ENCODE measurements around the gene EPB41L5.

DNA sequence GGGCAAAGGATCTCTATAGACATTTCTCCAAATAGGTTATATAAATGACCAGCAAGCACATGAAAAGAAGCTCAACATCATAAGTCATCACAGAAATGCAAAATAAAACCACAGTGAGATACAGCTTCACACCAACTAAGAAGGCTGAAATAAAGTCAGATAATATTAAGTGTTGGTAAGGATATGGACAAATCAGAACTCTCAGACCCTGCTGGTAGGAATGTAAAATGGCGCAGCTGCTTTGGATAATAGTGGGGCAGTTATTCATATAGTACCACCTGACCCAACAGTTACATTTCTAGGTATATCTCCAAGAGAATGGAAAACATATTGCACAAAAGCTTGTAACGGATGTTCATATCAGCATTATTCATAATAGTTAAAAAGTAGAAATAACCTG is 14.0 kb downstream of the EPB41L5 start:
- TF ChIP-seq, protein P1, sequence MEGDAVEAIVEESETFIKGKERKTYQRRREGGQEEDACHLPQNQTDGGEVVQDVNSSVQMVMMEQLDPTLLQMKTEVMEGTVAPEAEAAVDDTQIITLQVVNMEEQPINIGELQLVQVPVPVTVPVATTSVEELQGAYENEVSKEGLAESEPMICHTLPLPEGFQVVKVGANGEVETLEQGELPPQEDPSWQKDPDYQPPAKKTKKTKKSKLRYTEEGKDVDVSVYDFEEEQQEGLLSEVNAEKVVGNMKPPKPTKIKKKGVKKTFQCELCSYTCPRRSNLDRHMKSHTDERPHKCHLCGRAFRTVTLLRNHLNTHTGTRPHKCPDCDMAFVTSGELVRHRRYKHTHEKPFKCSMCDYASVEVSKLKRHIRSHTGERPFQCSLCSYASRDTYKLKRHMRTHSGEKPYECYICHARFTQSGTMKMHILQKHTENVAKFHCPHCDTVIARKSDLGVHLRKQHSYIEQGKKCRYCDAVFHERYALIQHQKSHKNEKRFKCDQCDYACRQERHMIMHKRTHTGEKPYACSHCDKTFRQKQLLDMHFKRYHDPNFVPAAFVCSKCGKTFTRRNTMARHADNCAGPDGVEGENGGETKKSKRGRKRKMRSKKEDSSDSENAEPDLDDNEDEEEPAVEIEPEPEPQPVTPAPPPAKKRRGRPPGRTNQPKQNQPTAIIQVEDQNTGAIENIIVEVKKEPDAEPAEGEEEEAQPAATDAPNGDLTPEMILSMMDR (optimal IDR thresholded peaks at IDR 0.05 in 1 of 3, IDR thresholded peaks at IDR 0.05 in 1 of 3, conservative IDR thresholded peaks at IDR 0.05 in 1 of 3; ENCODE audit: extremely low read depth in 1 of 3, insufficient read depth in 2 of 3, low read length in 3 of 3) = peak in 2 of 3 experiments; percentile 10 to 14
- no peak for TF ChIP-seq EZH2 (IDR thresholded peaks at IDR 0.05; ENCODE audit: low read length)

Measured in keratinocyte (primary cell).